ENCODE measurements around the gene MBP. TPM values are rescaled to one million over a fixed set of nuclear protein-coding genes. Genes with fewer than 3 reads are reported as not detected.

The MBP gene
- total RNA-seq, 2 experiments from 2014 or later: 38.9 to 40.4 TPM

- Mint-ChIP-seq H3K9me3 (no peaks in the 10 kb centered on the region), H3K36me3 (peaks cover 14% of the 10 kb centered on the region), H3K4me1 (ENCODE audit: low read depth) (peaks cover 83% of the 10 kb centered on the region), H3K27ac (no peak overlapping the region), H3K27me3 (no peaks in the 10 kb centered on the region), H3K4me3 (no peak overlapping the region)
- DNase-seq: no peak
- CTCF ChIA-PET: no interaction called here
- POLR2A ChIA-PET: no interaction called here
- intact Hi-C loops (cut with micrococcal nuclease): no loop called here
Observed at GRCh38 chr18:77082316-77082955, 50.1 kb downstream of the MBP start.

- Mint-ChIP-seq H3K4me1 (ENCODE audit: low read depth) (peaks cover 81% of the 10 kb centered on the region), H3K9me3 (no peaks in the 10 kb centered on the region), H3K4me3 (no peak overlapping the region), H3K27me3 (no peaks in the 10 kb centered on the region), H3K36me3 (peaks cover 13% of the 10 kb centered on the region), H3K27ac (peak overlapping the region; percentile 69)
- intact Hi-C loops (cut with micrococcal nuclease): no loop called here
- DNase-seq: no peak
- POLR2A ChIA-PET: no interaction called here
- CTCF ChIA-PET: no interaction called here
Observed at GRCh38 chr18:77081390-77081778, 51.2 kb downstream of the MBP start.

- intact Hi-C loops (cut with micrococcal nuclease): no loop called here
- H3K36me3 Mint-ChIP-seq: peaks cover 7% of the 10 kb centered on the region
- ChIA-PET POLR2A (no interaction called here), CTCF (interaction anchor here (0.7 kb wide), 1 partner anchor 46 kb away, joined by 3 read pairs; no protein-coding TSS in a partner anchor)
- H3K4me1 Mint-ChIP-seq (ENCODE audit: low read depth): peaks cover 78% of the 10 kb centered on the region
- no peak for DNase-seq
- no peaks in the 10 kb centered on the region for H3K9me3 Mint-ChIP-seq
- H3K4me3 Mint-ChIP-seq: no peak overlapping the region
- H3K27me3 Mint-ChIP-seq: no peaks in the 10 kb centered on the region
- peak overlapping the region; percentile 59 for H3K27ac Mint-ChIP-seq
Observed at GRCh38 chr18:77079954-77080682, 52.5 kb downstream of the MBP start.

GRCh38 chr18:77079088-77079487 lies 53.5 kb downstream of the MBP start:
- Mint-ChIP-seq H3K27me3 (no peaks in the 10 kb centered on the region), H3K4me1 (ENCODE audit: low read depth) (peaks cover 77% of the 10 kb centered on the region), H3K27ac (no peak overlapping the region), H3K36me3 (peaks cover 9% of the 10 kb centered on the region), H3K9me3 (no peaks in the 10 kb centered on the region), H3K4me3 (no peak overlapping the region)
- intact Hi-C loops (cut with micrococcal nuclease): no loop called here
- no peak for DNase-seq
- ChIA-PET POLR2A (no interaction called here), CTCF (no interaction called here)

- Mint-ChIP-seq H3K4me1 (ENCODE audit: low read depth) (peaks cover 77% of the 10 kb centered on the region), H3K27me3 (no peaks in the 10 kb centered on the region), H3K27ac (no peak overlapping the region), H3K4me3 (no peak overlapping the region), H3K36me3 (peaks cover 9% of the 10 kb centered on the region), H3K9me3 (no peaks in the 10 kb centered on the region)
- POLR2A ChIA-PET: no interaction called here
- CTCF ChIA-PET: no interaction called here
- intact Hi-C loops (cut with micrococcal nuclease): no loop called here
- DNase-seq: no peak
Observed at GRCh38 chr18:77078690-77079070, 53.9 kb downstream of the MBP start.

GRCh38 chr18:77077941-77078689 lies 54.5 kb downstream of the MBP start:
- no peak for DNase-seq
- H3K9me3 Mint-ChIP-seq: no peaks in the 10 kb centered on the region
- intact Hi-C loops (cut with micrococcal nuclease): no loop called here
- H3K4me3 Mint-ChIP-seq: no peak overlapping the region
- ChIA-PET CTCF (interaction anchor here (0.7 kb wide), 1 partner anchor 24 kb away, joined by 4 read pairs; no protein-coding TSS in a partner anchor), POLR2A (no interaction called here)
- H3K36me3 Mint-ChIP-seq: peaks cover 10% of the 10 kb centered on the region
- no peaks in the 10 kb centered on the region for H3K27me3 Mint-ChIP-seq
- H3K4me1 Mint-ChIP-seq (ENCODE audit: low read depth): peaks cover 79% of the 10 kb centered on the region
- H3K27ac Mint-ChIP-seq: peak overlapping the region; percentile 39

GRCh38 chr18:77077401-77077800 lies 55.2 kb downstream of the MBP start:
- H3K36me3 Mint-ChIP-seq: peaks cover 10% of the 10 kb centered on the region
- no peak for DNase-seq
- peaks cover 80% of the 10 kb centered on the region for H3K4me1 Mint-ChIP-seq (ENCODE audit: low read depth)
- no peaks in the 10 kb centered on the region for H3K9me3 Mint-ChIP-seq
- H3K27ac Mint-ChIP-seq: peak overlapping the region; percentile 39
- CTCF ChIA-PET: interaction anchor here (0.7 kb wide), 1 partner anchor 23 kb away, joined by 4 read pairs; no protein-coding TSS in a partner anchor
- no peak overlapping the region for H3K4me3 Mint-ChIP-seq
- H3K27me3 Mint-ChIP-seq: no peaks in the 10 kb centered on the region
- POLR2A ChIA-PET: no interaction called here
- intact Hi-C loops (cut with micrococcal nuclease): no loop called here

- H3K4me1 Mint-ChIP-seq (ENCODE audit: low read depth): peaks cover 83% of the 10 kb centered on the region
Observed at GRCh38 chr18:77076111-77076510, 56.5 kb downstream of the MBP start.

GRCh38 chr18:77074431-77074830 lies 58.2 kb downstream of the MBP start:
- H3K4me3 Mint-ChIP-seq: no peak overlapping the region
- peak overlapping the region; percentile 80 for H3K27ac Mint-ChIP-seq
- intact Hi-C loops (cut with micrococcal nuclease): no loop called here
- H3K27me3 Mint-ChIP-seq: no peaks in the 10 kb centered on the region
- no peak for DNase-seq
- ChIA-PET CTCF (interaction anchor here (0.9 to 1.5 kb wide), 6 partner anchors 10 to 138 kb away, joined by 3 to 7 read pairs (median 4); no protein-coding TSS in a partner anchor), POLR2A (interaction anchor here (0.8 to 4.7 kb wide), 6 partner anchors 9 to 57 kb away, joined by 3 to 23 read pairs (median 4); no protein-coding TSS in a partner anchor)
- H3K36me3 Mint-ChIP-seq: peaks cover 25% of the 10 kb centered on the region
- H3K4me1 Mint-ChIP-seq (ENCODE audit: low read depth): peaks cover 86% of the 10 kb centered on the region
- no peaks in the 10 kb centered on the region for H3K9me3 Mint-ChIP-seq

More at GRCh38 chr18:77076111-77076510, 56.5 kb downstream of the MBP start:
- intact Hi-C loops (cut with micrococcal nuclease): no loop called here
- Mint-ChIP-seq H3K27ac (no peak overlapping the region), H3K36me3 (peaks cover 18% of the 10 kb centered on the region), H3K9me3 (no peaks in the 10 kb centered on the region), H3K27me3 (no peaks in the 10 kb centered on the region), H3K4me3 (no peak overlapping the region)
- DNase-seq: no peak
- ChIA-PET POLR2A (no interaction called here), CTCF (no interaction called here)

GRCh38 chr18:77073336-77074093 lies 59.1 kb downstream of the MBP start:
- H3K27ac Mint-ChIP-seq: peak overlapping the region; percentile 80

GRCh38 chr18:77072566-77072965 lies 60.0 kb downstream of the MBP start:
- CTCF ChIA-PET: interaction anchor here (0.9 to 2.3 kb wide), 5 partner anchors 18 to 140 kb away, joined by 3 to 9 read pairs (median 3); no protein-coding TSS in a partner anchor
- intact Hi-C loops (cut with micrococcal nuclease): no loop called here
- H3K4me3 Mint-ChIP-seq: no peak overlapping the region
- H3K27me3 Mint-ChIP-seq: no peaks in the 10 kb centered on the region
- H3K27ac Mint-ChIP-seq: peak overlapping the region; percentile 91
- no peaks in the 10 kb centered on the region for H3K9me3 Mint-ChIP-seq
- no peak for DNase-seq
- peaks cover 22% of the 10 kb centered on the region for H3K36me3 Mint-ChIP-seq
- POLR2A ChIA-PET: interaction anchor here (4.7 kb wide), 1 partner anchor 29 kb away, joined by 23 read pairs; no protein-coding TSS in a partner anchor
- peaks cover 87% of the 10 kb centered on the region for H3K4me1 Mint-ChIP-seq (ENCODE audit: low read depth)

More at GRCh38 chr18:77073336-77074093, 59.1 kb downstream of the MBP start:
- Mint-ChIP-seq H3K4me1 (ENCODE audit: low read depth) (peaks cover 86% of the 10 kb centered on the region), H3K36me3 (peaks cover 25% of the 10 kb centered on the region), H3K4me3 (peak overlapping the region; percentile 13), H3K27me3 (no peaks in the 10 kb centered on the region), H3K9me3 (no peaks in the 10 kb centered on the region)
- CTCF ChIA-PET: interaction anchor here (1.0 to 2.3 kb wide), 6 partner anchors 11 to 139 kb away, joined by 3 to 9 read pairs (median 4); no protein-coding TSS in a partner anchor
- DNase-seq: peak; percentile 61
- intact Hi-C loops (cut with micrococcal nuclease): loop anchor here (1.0 kb wide), 1 partner anchor 8 kb away; no protein-coding TSS in a partner anchor
- POLR2A ChIA-PET: interaction anchor here (0.7 to 4.7 kb wide), 8 partner anchors 8 to 58 kb away, joined by 3 to 23 read pairs (median 4); no protein-coding TSS in a partner anchor

All from activated CD4-positive, alpha-beta memory T cell treated with anti-CD3 and anti-CD28 coated beads for 36 hours (primary cell).